A673 (cell line): ENCODE data around the gene SLC28A1. TPM values are rescaled to one million over a fixed set of nuclear protein-coding genes. Genes with fewer than 3 reads are reported as not detected.

Experiments
- BruUV-seq: library from RNA; stranded (reverse); fragments of 400-500 nt; replicated peaks from 2 replicates; lab custom pipeline; 2021; lab: Mats Ljungman, UMichigan
- CTCF ChIA-PET: fragments of 300-600 bp; sonication (Branson Sonifier 250); formaldehyde crosslinking; loops from one replicate; lab custom pipeline; 2022; ENCODE audit warnings: antibody characterized with exemption; lab: Charles Lee
- POLR2A ChIA-PET: fragments of 300-600 bp; sonication (Branson Sonifier 250); formaldehyde crosslinking; loops from one replicate; lab custom pipeline; 2022; ENCODE audit warnings: antibody characterized with exemption; ENCODE audit not compliant: low non-redundant PET; lab: Charles Lee
- DNase-seq: peaks from one replicate; pipeline ENCODE4 v3.0.0-alpha.2; 2015; ENCODE audit warnings: low spot score
- H3K27ac ChIP-seq: fragments of 200-600 bp; sonication (generic); 2 replicates; pipeline ENCODE4 v1.5.1; 2016; ENCODE audit warnings: mixed run types, low read depth, mild to moderate bottlenecking, mixed read lengths, antibody characterized with exemption, low read length; ENCODE audit not compliant: poor library complexity, severe bottlenecking
- H3K27me3 ChIP-seq: fragments of 200-600 bp; sonication (generic); replicated peaks from 2 replicates; pipeline ENCODE4 v1.6.1; 2017; ENCODE audit warnings: mixed run types, low read depth, mild to moderate bottlenecking, mixed read lengths, antibody characterized with exemption, low read length; ENCODE audit not compliant: insufficient read depth, poor library complexity
- H3K36me3 ChIP-seq: fragments of 200-600 bp; sonication (generic); 2 replicates; pipeline ENCODE4 v1.6.1; 2016; ENCODE audit warnings: mixed run types, mild to moderate bottlenecking, mixed read lengths, antibody characterized with exemption, low read length; ENCODE audit not compliant: insufficient read depth, poor library complexity, severe bottlenecking
- H3K4me1 ChIP-seq: fragments of 200-600 bp; sonication (generic); 2 replicates; pipeline ENCODE4 v1.6.1; 2017; ENCODE audit warnings: mixed run types, mild to moderate bottlenecking, mixed read lengths, antibody characterized with exemption, low read length; ENCODE audit not compliant: insufficient read depth, poor library complexity, severe bottlenecking
- H3K4me3 ChIP-seq: fragments of 200-600 bp; sonication (generic); 2 replicates; pipeline ENCODE4 v1.5.1; 2016; ENCODE audit warnings: low read depth, mixed run types, mild to moderate bottlenecking, mixed read lengths, low read length; ENCODE audit not compliant: poor library complexity, severe bottlenecking
- H3K9me3 ChIP-seq: fragments of 200-600 bp; sonication (generic); 2 replicates; pipeline ENCODE4 v1.6.1; 2016; ENCODE audit warnings: mixed run types, low read depth, mild to moderate bottlenecking, mixed read lengths, antibody characterized with exemption, low read length; ENCODE audit not compliant: poor library complexity, severe bottlenecking
- EZH2 ChIP-seq: fragments of 200-600 bp; sonication (generic); IDR thresholded peaks from 2 replicates; pipeline ENCODE4 v1.6.1; 2017; ENCODE audit warnings: borderline replicate concordance, low read depth, mild to moderate bottlenecking, mixed read lengths, antibody characterized with exemption, low read length; ENCODE audit not compliant: poor library complexity, severe bottlenecking
- intact Hi-C: fragments of 100-400 bp; cut with micrococcal nuclease; formaldehyde crosslinking; loops from one replicate; pipeline ENCODE4 v1.10.0; 2022; ENCODE audit not compliant: unreplicated experiment
- total RNA-seq: library from RNA; stranded (reverse); gene quantifications from 2 replicates; pipeline ENCODE4 v1.2.3, GENCODE V29; 2021
- TF ChIP-seq, protein P1 (sequence below): fragments of 300-800, 200-600 bp; sonication (generic); conservative IDR thresholded peaks from 2 replicates; pipeline ENCODE4 v1.5.1; 2017; ENCODE audit warnings: low read depth, mild to moderate bottlenecking, antibody characterized with exemption, low read length, moderate library complexity, mixed read lengths

Gene SLC28A1
- total RNA-seq, 1 experiment from 2014 or later: not detected

DNA sequence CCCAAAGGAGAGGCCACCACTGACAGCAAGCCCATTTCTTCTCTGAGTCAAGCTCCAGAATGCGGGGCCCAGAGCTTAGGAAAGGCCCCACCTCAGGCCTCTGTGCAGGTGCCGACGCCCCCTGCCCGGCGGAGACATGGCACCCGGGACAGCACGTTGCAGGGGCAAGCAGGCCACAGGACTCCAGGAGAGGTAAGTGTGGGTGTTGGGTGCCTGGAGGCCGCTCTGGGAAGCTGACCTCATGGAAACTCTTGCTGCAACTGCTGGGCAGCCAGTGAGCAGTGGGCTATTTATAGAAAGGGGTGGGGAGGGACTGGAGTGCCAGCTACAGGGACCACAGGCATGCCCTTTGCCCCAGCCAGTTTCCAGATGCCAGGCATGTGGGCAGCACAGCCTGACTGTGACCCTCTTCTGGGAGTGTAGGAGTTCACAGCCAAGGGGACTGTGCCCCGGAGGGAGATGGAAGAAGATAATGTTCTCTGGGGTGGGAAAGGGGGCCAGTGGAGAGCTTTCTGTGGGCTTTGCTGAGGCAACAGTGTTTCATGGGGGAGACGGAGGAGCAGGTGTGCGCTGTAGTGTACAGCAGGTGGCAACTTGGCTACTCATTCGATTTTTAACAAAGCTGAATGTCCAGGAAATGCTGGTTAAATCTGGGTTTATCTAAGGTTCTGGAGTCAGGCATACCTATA, 43.6 kb upstream of the SLC28A1 start:
- no peak for DNase-seq
- Histone ChIP-seq H3K36me3 (no peaks in the 10 kb centered on the region), H3K4me3 (no peak overlapping the region), H3K27ac (no peak overlapping the region), H3K27me3 (no peaks in the 10 kb centered on the region), H3K4me1 (no peaks in the 10 kb centered on the region), H3K9me3 (no peaks in the 10 kb centered on the region)
- TF ChIP-seq, protein P1, sequence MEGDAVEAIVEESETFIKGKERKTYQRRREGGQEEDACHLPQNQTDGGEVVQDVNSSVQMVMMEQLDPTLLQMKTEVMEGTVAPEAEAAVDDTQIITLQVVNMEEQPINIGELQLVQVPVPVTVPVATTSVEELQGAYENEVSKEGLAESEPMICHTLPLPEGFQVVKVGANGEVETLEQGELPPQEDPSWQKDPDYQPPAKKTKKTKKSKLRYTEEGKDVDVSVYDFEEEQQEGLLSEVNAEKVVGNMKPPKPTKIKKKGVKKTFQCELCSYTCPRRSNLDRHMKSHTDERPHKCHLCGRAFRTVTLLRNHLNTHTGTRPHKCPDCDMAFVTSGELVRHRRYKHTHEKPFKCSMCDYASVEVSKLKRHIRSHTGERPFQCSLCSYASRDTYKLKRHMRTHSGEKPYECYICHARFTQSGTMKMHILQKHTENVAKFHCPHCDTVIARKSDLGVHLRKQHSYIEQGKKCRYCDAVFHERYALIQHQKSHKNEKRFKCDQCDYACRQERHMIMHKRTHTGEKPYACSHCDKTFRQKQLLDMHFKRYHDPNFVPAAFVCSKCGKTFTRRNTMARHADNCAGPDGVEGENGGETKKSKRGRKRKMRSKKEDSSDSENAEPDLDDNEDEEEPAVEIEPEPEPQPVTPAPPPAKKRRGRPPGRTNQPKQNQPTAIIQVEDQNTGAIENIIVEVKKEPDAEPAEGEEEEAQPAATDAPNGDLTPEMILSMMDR: no peak
- TF ChIP-seq EZH2: no peak
- BruUV-seq: no TSS peak
- CTCF ChIA-PET: no interaction called here
- intact Hi-C loops: loop anchor here (10.0 kb wide), 1 partner anchor 204 kb away; no protein-coding TSS in a partner anchor
- POLR2A ChIA-PET: no interaction called here

DNA sequence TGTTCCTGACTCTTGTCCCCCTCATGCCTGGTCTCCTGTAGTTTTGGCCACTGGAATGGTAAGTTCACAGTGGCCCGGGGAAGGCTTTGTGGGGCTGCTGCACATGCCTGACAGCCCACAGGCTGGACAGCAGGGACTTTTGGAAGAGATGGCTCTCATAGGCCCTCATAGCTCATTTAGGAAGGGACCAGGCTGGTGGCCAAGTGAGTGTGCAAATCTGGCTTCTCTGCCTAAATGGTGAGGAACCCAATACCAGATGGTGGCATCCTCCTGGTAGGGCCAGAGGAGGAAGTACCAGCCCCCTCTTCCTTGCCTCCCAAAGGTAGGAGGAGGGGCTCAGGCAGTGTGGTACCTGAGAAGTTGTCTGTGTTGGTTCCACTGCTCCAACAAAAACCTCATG, 41.7 kb upstream of the SLC28A1 start:
- ChIA-PET POLR2A (no interaction called here), CTCF (no interaction called here)
- Histone ChIP-seq H3K4me1 (no peaks in the 10 kb centered on the region), H3K36me3 (no peaks in the 10 kb centered on the region), H3K4me3 (no peak overlapping the region), H3K9me3 (peaks cover 12% of the 10 kb centered on the region), H3K27me3 (no peaks in the 10 kb centered on the region), H3K27ac (no peak overlapping the region)
- TF ChIP-seq EZH2: no peak
- TF ChIP-seq, protein P1: no peak
- BruUV-seq: no TSS peak
- DNase-seq: no peak
- intact Hi-C loops: loop anchor here (10.0 kb wide), 1 partner anchor 202 kb away; no protein-coding TSS in a partner anchor

- Histone ChIP-seq H3K27me3 (no peaks in the 10 kb centered on the region), H3K4me1 (no peaks in the 10 kb centered on the region), H3K9me3 (peaks cover 12% of the 10 kb centered on the region), H3K36me3 (no peaks in the 10 kb centered on the region), H3K4me3 (no peak overlapping the region), H3K27ac (no peak overlapping the region)
- CTCF ChIA-PET: interaction anchor here (0.7 kb wide), 1 partner anchor 83 kb away, joined by 4 read pairs; no protein-coding TSS in a partner anchor
- no peak for DNase-seq
- intact Hi-C loops: loop anchor here (10.0 kb wide), 1 partner anchor 200 kb away; no protein-coding TSS in a partner anchor
- no peak for TF ChIP-seq EZH2
- TF ChIP-seq, protein P1: no peak
- no TSS peak for BruUV-seq
- POLR2A ChIA-PET: interaction anchor here (0.7 kb wide), 1 partner anchor 34 kb away, joined by 8 read pairs; no protein-coding TSS in a partner anchor
Observed at GRCh38 chr15:84844964-84845363, 39.5 kb upstream of the SLC28A1 start.
